ENCODE data around the gene SMAGP. TPM values are rescaled to one million over a fixed set of nuclear protein-coding genes. Genes with fewer than 3 reads are reported as not detected.
"Not testable (repeated sequence)": the region's sequence is repeated elsewhere in the genome, so short reads cannot be mapped to it uniquely, and the experiment has no call there.

SMAGP gene
- total RNA-seq, 2 donors from 2014 or later = 74.4 to 119 TPM

DNA sequence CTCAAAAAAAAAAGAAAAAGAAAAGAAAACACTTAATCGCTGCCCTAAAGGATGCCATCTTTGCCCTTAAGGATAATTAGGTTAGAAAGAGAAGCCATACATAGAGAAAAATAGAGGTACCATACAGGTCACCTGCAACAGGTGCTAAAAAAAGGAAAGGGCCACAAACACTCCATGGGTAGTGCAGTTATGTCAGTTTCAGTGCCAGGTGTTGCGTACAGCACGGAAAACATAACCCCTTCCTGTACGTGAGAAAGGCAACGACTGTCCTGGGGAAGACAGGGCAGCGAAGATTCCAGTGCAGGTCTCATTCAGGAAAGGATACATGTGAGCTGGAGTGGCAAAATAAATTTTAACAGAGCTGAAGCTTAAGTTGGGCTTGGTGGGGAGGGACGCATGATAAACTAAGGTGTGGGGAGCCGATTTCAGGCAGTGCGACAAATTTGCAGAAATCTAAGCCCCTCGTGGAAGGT lies 32.1 kb downstream of the SMAGP start:
- TF ChIP-seq CTCF (IDR thresholded peaks at IDR 0.05) = no peak
- peak overlapping the region; percentile 84 for H3K4me3 ChIP-seq
- peaks cover 19% of the 10 kb centered on the region for H3K36me3 ChIP-seq
- H3K9me3 ChIP-seq = no peaks in the 10 kb centered on the region
- peaks cover 11% of the 10 kb centered on the region for H3K4me1 ChIP-seq
- H3K27ac ChIP-seq = peak overlapping the region; percentile 100
- no peaks in the 10 kb centered on the region for H3K27me3 ChIP-seq
- DNase-seq = no peak
- H3K9ac ChIP-seq (ENCODE audit: low read depth in 2 of 2, low read length in 2 of 2) = peak overlapping the region; percentile 19 to 95
- intact Hi-C loops (cut with DNase I) = no loop called here

- Histone ChIP-seq H3K36me3 (no peaks in the 10 kb centered on the region), H3K9me3 (no peaks in the 10 kb centered on the region), H3K27ac (no peak overlapping the region), H3K9ac (ENCODE audit: low read depth in 2 of 2, low read length in 2 of 2) (no peak overlapping the region), H3K4me3 (no peak overlapping the region), H3K27me3 (no peaks in the 10 kb centered on the region), H3K4me1 (no peaks in the 10 kb centered on the region)
- no peak for DNase-seq
- TF ChIP-seq CTCF (IDR thresholded peaks at IDR 0.05) = no peak
- intact Hi-C loops (cut with DNase I) = no loop called here
Measured at GRCh38 chr12:51234530-51234929, 35.7 kb downstream of the SMAGP start.

DNA sequence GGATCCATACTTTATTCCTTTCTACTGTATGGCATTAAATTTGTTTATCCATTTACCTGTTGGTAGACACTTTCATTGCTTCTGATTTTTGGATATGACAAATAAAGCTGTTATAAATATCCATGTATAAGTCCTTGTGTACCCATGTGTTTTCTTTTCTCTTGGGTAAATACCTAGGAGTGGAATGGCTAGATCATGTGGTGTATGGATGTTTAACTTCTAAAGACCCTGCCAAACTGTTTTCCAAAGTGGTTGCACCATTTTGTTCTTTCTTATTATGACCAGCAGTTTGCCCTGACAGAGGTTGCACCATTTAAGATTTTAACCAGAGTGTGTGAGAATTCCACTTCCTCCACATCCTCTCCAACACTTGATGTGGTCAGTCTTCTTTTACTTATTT lies 37.6 kb downstream of the SMAGP start:
- H3K9ac ChIP-seq (ENCODE audit: low read depth in 2 of 2, low read length in 2 of 2) = no peak overlapping the region
- intact Hi-C loops (cut with DNase I) = no loop called here

GRCh38 chr12:51229116-51229809 lies 41.0 kb downstream of the SMAGP start:
- no peaks in the 10 kb centered on the region for H3K9me3 ChIP-seq
- no peaks in the 10 kb centered on the region for H3K27me3 ChIP-seq
- no peaks in the 10 kb centered on the region for H3K4me1 ChIP-seq
- no peak for DNase-seq
- TF ChIP-seq CTCF (IDR thresholded peaks at IDR 0.05) = no peak
- intact Hi-C loops (cut with DNase I) = no loop called here
- no peak overlapping the region for H3K9ac ChIP-seq (ENCODE audit: low read depth in 2 of 2, low read length in 2 of 2)
- H3K27ac ChIP-seq = no peak overlapping the region
- H3K36me3 ChIP-seq = no peaks in the 10 kb centered on the region
- no peak overlapping the region for H3K4me3 ChIP-seq

More for the DNA sequence above, 37.6 kb downstream of the SMAGP start:
- no peak for DNase-seq
- no peaks in the 10 kb centered on the region for H3K27me3 ChIP-seq
- H3K4me3 ChIP-seq = no peak overlapping the region
- no peak for TF ChIP-seq CTCF (IDR thresholded peaks at IDR 0.05)
- H3K4me1 ChIP-seq = no peaks in the 10 kb centered on the region
- no peak overlapping the region for H3K27ac ChIP-seq
- H3K36me3 ChIP-seq = no peaks in the 10 kb centered on the region
- no peaks in the 10 kb centered on the region for H3K9me3 ChIP-seq

- Histone ChIP-seq H3K27me3 (no peaks in the 10 kb centered on the region), H3K9ac (ENCODE audit: low read depth in 2 of 2, low read length in 2 of 2) (no peak overlapping the region), H3K4me3 (no peak overlapping the region), H3K27ac (no peak overlapping the region), H3K9me3 (no peaks in the 10 kb centered on the region), H3K36me3 (no peaks in the 10 kb centered on the region), H3K4me1 (no peaks in the 10 kb centered on the region)
- intact Hi-C loops (cut with DNase I) = no loop called here
- no peak for DNase-seq
- TF ChIP-seq CTCF (IDR thresholded peaks at IDR 0.05) = no peak
Measured at GRCh38 chr12:51227962-51228361, 42.3 kb downstream of the SMAGP start.

DNA sequence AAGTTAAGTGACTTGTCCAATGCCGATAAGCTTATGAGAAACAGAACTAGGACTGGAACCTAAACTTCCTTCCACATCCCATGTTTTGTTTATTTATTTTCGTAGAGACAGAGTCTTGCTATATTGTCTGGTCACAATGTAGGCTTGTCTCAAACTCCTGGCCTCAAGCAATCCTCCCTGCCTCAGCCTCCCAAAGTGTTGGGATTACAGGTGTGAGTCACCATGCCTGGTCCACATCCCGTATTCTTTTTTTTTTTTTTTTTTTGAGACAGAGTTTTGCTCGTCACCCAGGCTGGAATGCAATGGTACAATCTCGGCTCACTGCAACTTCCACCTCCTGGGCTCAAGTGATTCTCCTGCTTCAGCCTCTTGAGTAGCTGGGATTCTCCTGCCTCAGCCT lies 43.1 kb downstream of the SMAGP start:
- H3K9ac ChIP-seq (ENCODE audit: low read depth in 2 of 2, low read length in 2 of 2); DNase-seq; H3K4me3 ChIP-seq; H3K36me3 ChIP-seq; H3K27me3 ChIP-seq; H3K4me1 ChIP-seq; intact Hi-C loops (cut with DNase I); H3K9me3 ChIP-seq; H3K27ac ChIP-seq: not testable (repeated sequence)

Data from colonic mucosa (tissue), 4 donors.